ENCODE measurements around the gene ACSF3.

The ACSF3 gene

GRCh38 chr16:89134269-89134668 lies 40.6 kb downstream of the ACSF3 start:
- no peak for DNase-seq

GRCh38 chr16:89135166-89135565 lies 41.5 kb downstream of the ACSF3 start:
- no peak for DNase-seq

GRCh38 chr16:89135971-89136765 lies 42.5 kb downstream of the ACSF3 start:
- DNase-seq, result no peak

GRCh38 chr16:89136931-89137330 lies 43.3 kb downstream of the ACSF3 start:
- no peak for DNase-seq

GRCh38 chr16:89137666-89138512 lies 44.2 kb downstream of the ACSF3 start:
- DNase-seq, result no peak

GRCh38 chr16:89138513-89138795 lies 44.8 kb downstream of the ACSF3 start:
- no peak for DNase-seq

- no peak for DNase-seq
These were observed 45.3 kb downstream of the ACSF3 start for GRCh38 chr16:89138843-89139520.

- DNase-seq, result no peak
These were observed 46.3 kb downstream of the ACSF3 start for GRCh38 chr16:89139907-89140361.

- no peak for DNase-seq
These were observed 46.7 kb downstream of the ACSF3 start for GRCh38 chr16:89140401-89140800.

GRCh38 chr16:89140981-89141883 lies 47.6 kb downstream of the ACSF3 start:
- no peak for DNase-seq

GRCh38 chr16:89141884-89142267 lies 48.2 kb downstream of the ACSF3 start:
- DNase-seq, result no peak

GRCh38 chr16:89142474-89143195 lies 49.0 kb downstream of the ACSF3 start:
- no peak for DNase-seq

GRCh38 chr16:89143201-89143741 lies 49.6 kb downstream of the ACSF3 start:
- no peak for DNase-seq

GRCh38 chr16:89143911-89144675 lies 50.4 kb downstream of the ACSF3 start:
- no peak for DNase-seq

- no peak for DNase-seq
These were observed 51.0 kb downstream of the ACSF3 start for GRCh38 chr16:89144681-89145080.

- DNase-seq, result no peak
These were observed 51.9 kb downstream of the ACSF3 start for GRCh38 chr16:89145406-89146161.

- no peak for DNase-seq
These were observed 52.8 kb downstream of the ACSF3 start for GRCh38 chr16:89146211-89147005.

- no peak for DNase-seq
These were observed 53.6 kb downstream of the ACSF3 start for GRCh38 chr16:89147085-89147817.

All from stimulated activated CD4-positive, alpha-beta T cell treated with anti-CD3 and anti-CD28 coated beads, Interleukin-15, amount 100 ng/mL, for 24 hours (primary cell).